Stimulated activated CD8-positive, alpha-beta memory T cell treated with anti-CD3 and anti-CD28 coated beads, Interleukin-4, amount 100 ng/mL, for 48 hours (primary cell): ENCODE measurements around the gene TMEM144.
"Not testable (repeated sequence)": the region's sequence is repeated elsewhere in the genome, so short reads cannot be mapped to it uniquely, and the experiment has no call there.

Experiments
- DNase-seq: peaks from one replicate; pipeline ENCODE4 v3.0.0-alpha.2; 2020

The TMEM144 gene

GRCh38 chr4:158192439-158193158, 17.7 kb upstream of the TMEM144 start:
- no peak for DNase-seq

DNA sequence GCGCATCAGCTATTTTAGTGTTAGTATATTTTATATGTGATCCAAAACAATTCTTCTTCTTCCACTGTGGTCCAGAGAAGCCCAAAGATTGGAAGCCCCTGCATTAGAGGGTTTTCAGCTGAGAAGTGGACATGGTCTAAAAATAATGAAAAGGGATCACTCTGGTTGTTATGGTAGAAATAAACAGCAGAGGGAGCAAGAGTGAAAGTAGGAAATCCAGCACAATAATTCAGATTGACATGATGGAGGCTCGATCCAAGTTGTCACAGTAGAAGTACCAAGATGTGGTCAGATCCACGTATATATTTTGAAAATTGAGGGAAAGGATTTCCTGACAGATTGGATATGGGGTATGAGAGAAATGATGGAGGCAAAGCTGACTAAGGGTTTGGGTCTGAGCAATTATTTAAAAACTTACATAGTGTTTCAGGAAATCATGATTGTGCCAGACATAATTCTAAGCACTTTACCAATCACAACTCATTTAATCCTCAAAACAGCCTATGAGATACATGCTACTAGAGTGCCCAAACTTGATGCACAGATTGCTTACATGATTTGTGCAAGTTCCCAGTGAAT, 17.0 kb upstream of the TMEM144 start:
- no peak for DNase-seq

DNA sequence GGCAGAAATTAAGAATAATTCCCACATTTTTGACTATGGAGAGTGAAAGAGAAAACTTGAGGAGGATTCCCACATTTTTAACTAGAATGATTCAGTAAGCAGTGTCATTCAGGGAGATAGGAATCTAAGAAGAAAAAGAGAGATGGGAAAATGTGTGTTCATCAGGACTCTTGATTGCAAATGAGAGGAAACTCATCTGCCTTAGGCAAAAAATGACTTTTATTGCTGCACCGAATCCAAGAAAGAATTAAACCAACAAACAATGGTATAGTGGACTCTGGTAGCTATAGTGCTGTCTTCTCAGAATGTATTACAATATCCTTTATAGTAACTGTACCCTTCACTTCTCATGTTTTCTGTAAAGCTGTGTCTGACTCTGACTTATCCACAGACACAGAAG, 15.0 kb upstream of the TMEM144 start:
- no peak for DNase-seq

DNA sequence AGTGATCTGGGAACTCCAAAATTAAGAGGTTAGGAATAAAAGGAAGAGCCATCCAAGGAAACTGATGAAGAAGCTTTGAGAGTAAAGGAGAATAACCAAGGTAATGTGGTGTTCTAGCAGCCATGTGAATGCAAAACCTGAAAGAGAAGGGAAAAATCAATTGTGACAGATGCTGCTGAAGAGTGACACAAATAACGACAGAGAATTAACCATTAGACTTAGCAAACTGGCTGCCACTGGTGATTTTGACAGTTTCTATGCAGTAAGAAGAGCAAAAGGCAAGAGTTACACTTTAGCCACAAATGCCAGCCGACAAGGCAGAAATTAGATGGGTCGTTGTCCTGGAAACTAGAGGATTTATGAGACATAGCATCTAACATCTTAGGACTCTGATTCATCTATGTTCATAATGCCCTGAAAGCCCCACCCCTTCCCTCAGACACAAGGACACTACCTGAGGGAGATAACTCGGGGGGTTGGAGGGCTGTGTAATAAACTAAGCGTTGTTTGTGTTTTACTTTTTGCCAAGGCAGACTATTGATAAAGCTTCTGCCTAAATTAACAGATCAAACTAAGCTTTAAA, 13.0 kb upstream of the TMEM144 start:
- no peak for DNase-seq

DNA sequence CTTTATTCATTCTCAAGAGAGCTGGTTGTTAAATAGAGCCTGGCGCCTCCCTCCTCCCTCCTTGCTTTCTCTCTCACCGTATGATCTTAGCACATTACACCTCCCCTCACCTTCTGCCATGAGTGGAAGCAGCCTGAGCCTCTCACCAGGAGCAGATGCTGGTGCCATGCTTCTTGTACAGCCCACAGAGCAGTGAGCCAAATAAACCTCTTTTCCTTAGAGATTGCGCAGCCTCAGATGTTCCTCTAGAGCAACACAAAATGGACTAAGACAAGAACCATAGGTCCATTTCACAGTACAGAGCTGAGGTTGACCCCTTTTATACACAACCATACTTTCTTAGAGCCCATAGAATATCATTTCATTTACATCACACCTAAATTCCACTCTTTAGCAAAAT, 10.1 kb upstream of the TMEM144 start:
- no peak for DNase-seq

DNA sequence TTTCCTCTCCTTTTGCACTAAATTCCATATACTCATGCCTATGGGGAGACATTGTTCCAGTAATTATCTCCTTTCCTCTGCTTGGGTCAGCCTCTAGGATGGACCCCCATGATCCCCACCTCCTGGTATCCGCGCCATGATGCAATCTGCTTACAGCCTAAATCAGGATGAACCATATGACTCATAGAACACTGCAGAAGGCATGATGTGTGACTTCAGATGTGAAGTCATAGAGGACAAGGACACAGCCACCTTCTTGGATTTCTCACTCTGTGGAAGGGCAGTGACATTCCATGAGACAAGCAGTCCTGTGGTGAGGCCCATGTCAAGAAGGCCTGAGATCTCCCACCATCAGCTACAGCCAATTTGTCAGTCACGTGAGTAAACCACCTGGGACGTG, 9.0 kb upstream of the TMEM144 start:
- no peak for DNase-seq

- DNase-seq, result no peak
Observed at GRCh38 chr4:158201876-158202275, 8.4 kb upstream of the TMEM144 start.

DNA sequence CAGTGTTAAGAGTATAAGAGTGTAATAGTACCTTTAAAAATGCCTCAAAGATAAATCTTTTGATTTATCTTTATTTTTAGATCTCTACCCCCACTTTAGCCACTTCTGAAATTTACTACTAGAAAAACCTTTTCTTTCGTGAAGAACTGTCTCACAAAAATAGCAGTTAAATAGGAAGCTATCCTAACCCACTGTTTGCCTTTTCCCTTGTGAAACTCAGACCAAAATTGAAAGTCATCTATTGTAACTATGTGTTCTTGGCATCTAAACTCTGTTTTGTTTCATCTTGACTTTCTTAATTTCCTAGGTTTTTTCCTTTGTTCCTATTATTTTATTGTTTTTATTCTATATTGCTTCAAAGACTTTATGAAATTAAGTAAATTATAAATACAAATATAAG, 7.8 kb upstream of the TMEM144 start:
- no peak for DNase-seq

DNA sequence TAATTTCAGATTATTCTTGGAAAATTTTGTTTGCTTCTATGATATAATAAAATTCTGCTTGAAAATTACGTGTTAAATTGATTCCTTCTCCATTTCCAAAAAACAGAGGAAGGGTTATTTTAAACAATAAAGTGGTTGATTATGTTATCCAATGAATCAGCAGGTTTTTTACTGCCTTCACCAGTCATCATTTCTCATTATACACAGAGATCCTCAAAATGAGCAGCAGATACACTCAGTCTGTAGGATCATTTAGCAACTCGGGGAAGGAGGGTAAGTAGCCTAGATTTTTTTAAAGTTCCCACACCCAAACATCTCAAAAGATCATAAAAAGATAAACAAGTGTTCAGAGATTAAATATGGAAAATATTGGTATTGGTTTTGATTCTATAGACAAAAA, 6.8 kb upstream of the TMEM144 start:
- no peak for DNase-seq

- DNase-seq, result no peak
Observed at GRCh38 chr4:158203929-158204328, 6.4 kb upstream of the TMEM144 start.

GRCh38 chr4:158208963-158209640, 1.2 kb upstream of the TMEM144 start:
- DNase-seq, result no peak

DNA sequence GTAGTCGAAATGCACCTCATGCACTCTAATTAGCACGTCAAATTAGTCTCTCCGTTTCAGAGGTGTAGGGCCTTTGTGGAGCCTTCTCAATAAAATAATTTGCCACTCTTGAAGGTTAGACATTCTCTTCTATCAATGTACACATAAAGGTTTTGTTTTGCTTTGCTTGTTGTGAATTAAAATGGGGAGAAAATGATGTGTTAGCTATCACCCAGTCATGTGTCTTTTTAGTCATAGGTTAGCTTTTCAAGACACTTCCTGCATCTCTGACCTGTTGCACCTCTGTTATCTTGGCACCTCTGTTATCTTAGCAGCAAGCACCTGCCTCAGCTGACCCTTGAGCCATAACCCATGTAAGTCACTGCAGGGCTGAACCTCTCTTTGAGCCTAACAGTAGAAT, 936 bp downstream of the TMEM144 start:
- no peak for DNase-seq

DNA sequence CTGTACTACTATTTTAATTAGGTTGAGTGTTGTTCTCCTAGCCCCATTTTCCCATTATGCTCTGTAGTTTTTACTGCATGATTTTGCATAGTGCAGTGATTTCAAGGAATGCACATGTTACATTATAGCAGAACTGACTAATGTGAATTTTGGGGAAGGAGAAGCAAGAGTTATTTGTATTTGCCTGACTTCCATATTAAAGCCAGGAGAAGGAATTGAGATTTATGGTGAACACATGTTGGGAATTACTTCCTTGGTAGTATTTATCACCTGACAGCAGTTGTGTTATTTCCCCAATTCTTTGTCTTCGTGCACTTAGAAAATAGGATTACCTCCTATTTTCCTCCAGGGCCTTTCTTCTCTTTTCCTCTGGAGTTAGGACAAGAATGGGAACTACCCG, 3.2 kb downstream of the TMEM144 start:
- no peak for DNase-seq

GRCh38 chr4:158214856-158215255, 4.6 kb downstream of the TMEM144 start:
- DNase-seq, result no peak

- DNase-seq, result no peak
Observed at GRCh38 chr4:158217763-158218162, 7.5 kb downstream of the TMEM144 start.

DNA sequence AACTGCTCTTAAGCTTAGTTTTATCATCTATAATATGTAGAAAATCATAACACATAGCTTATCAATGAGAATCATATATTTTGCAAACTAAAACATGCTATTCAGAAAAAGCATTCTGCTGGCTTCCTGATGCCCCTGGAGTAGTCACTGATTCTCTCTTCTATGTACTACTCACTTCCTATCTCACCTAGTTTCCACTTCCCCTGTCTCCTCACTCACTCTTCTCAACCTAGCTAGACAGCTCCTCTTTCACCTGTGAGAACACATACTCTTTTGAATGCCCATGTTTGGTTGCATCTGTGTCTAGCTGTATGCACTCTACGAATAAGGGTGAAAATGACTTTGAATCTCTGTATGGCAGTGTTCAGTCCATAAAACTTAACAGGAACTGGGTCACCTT, 9.3 kb downstream of the TMEM144 start:
- no peak for DNase-seq

DNA sequence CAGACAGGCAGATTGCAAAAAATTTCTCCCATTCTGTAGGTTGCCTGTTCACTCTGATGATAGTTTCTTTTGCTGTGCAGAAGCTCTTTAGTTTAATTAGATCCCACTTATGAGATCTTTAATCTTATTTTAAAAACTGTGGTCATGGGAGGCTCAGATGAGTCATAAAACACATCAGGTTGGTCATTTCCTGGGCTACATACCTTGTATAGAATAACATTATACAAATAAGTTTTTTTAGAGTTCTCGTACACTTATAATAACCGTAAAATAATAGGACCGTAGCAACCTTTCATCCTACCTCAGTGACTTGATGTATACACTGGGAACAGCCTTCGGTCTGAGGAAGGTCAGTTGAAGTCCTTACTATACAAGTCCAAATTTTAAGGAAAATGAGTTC, 14.0 kb downstream of the TMEM144 start:
- DNase-seq, result not testable (repeated sequence)

- DNase-seq, result not testable (repeated sequence)
Observed at GRCh38 chr4:158224999-158225398, 14.7 kb downstream of the TMEM144 start.

GRCh38 chr4:158227880-158228279, 17.6 kb downstream of the TMEM144 start:
- DNase-seq, result not testable (repeated sequence)

- DNase-seq, result not testable (repeated sequence)
Observed at GRCh38 chr4:158228399-158228798, 18.1 kb downstream of the TMEM144 start.

GRCh38 chr4:158229768-158230167, 19.5 kb downstream of the TMEM144 start:
- DNase-seq, result no peak

- DNase-seq, result no peak
Observed at GRCh38 chr4:158234671-158235070, 24.4 kb downstream of the TMEM144 start.

GRCh38 chr4:158236304-158237030, 26.2 kb downstream of the TMEM144 start:
- no peak for DNase-seq
